MM.1S (cell line): ENCODE data around the gene GPER1.

Experiments
- DNase-seq: peaks from one replicate; pipeline ENCODE4 v3.0.0-alpha.2; 2015
- H2AFZ ChIP-seq: fragments of 300-600 bp; sonication (generic); 2 replicates; pipeline ENCODE4 v1.6.0; 2016; ENCODE audit warnings: antibody characterized with exemption, low read length
- H3F3A ChIP-seq: fragments of 300-600 bp; sonication (generic); 2 replicates; pipeline ENCODE4 v1.6.1; 2016; ENCODE audit warnings: mild to moderate bottlenecking, antibody characterized with exemption, low read length, moderate library complexity, mixed read lengths; ENCODE audit not compliant: insufficient read depth
- H3K27ac ChIP-seq: fragments of 300-600 bp; sonication (generic); 2 replicates; pipeline ENCODE4 v1.5.1; 2016; ENCODE audit warnings: mild to moderate bottlenecking, low read length
- H3K27me3 ChIP-seq: fragments of 300-600 bp; sonication (generic); replicated peaks from 2 replicates; pipeline ENCODE4 v1.6.0; 2016; ENCODE audit warnings: low read length; ENCODE audit not compliant: insufficient read depth
- H3K36me3 ChIP-seq: fragments of 300-600 bp; sonication (generic); replicated peaks from 2 replicates; pipeline ENCODE4 v1.6.1; 2016; ENCODE audit warnings: mild to moderate bottlenecking, low read length, mixed read lengths; ENCODE audit not compliant: insufficient read depth
- H3K4me1 ChIP-seq: fragments of 300-600 bp; sonication (generic); 2 replicates; pipeline ENCODE4 v1.6.1; 2016; ENCODE audit warnings: low read length, mixed read lengths
- H3K4me2 ChIP-seq: fragments of 300-600 bp; sonication (generic); 2 replicates; pipeline ENCODE4 v1.6.0; 2016; ENCODE audit warnings: low read depth, low read length
- H3K4me3 ChIP-seq: fragments of 300-600 bp; sonication (generic); 2 replicates; pipeline ENCODE4 v1.5.1; 2016; ENCODE audit warnings: low read length, mixed read lengths
- H3K79me2 ChIP-seq: fragments of 300-600 bp; sonication (generic); 2 replicates; pipeline ENCODE4 v1.6.1; 2016; ENCODE audit warnings: mixed run types, low read length, mixed read lengths
- H3K9ac ChIP-seq: fragments of 300-600 bp; sonication (generic); 2 replicates; pipeline ENCODE4 v1.6.1; 2016; ENCODE audit warnings: low read length, mixed read lengths
- H3K9me2 ChIP-seq: fragments of 300-600 bp; sonication (generic); replicated peaks from 2 replicates; pipeline ENCODE4 v1.6.1; 2016; ENCODE audit warnings: mild to moderate bottlenecking, low read length, mixed read lengths; ENCODE audit not compliant: insufficient read depth
- H3K9me3 ChIP-seq: fragments of 300-600 bp; sonication (generic); replicated peaks from 2 replicates; pipeline ENCODE4 v1.6.1; 2016; ENCODE audit warnings: mild to moderate bottlenecking, low read length, mixed read lengths; ENCODE audit not compliant: insufficient read depth
- H4K20me1 ChIP-seq: fragments of 300-600 bp; sonication (generic); 2 replicates; pipeline ENCODE4 v1.6.1; 2016; ENCODE audit warnings: mild to moderate bottlenecking, low read length, moderate library complexity, mixed read lengths; ENCODE audit not compliant: insufficient read depth
- EZH2 ChIP-seq: fragments of 300-600 bp; sonication (generic); optimal IDR thresholded peaks from 2 replicates; pipeline ENCODE3; 2017; ENCODE audit warnings: low read depth, mild to moderate bottlenecking, antibody characterized with exemption, low read length, mixed read lengths
- EZH2phosphoT487 ChIP-seq: fragments of 300-600 bp; sonication (generic); IDR thresholded peaks from 2 replicates; pipeline ENCODE4 v1.6.1; 2018; ENCODE audit warnings: antibody characterized with exemption, low read length
- TF ChIP-seq, protein P1 (sequence below): fragments of 300-600 bp; sonication (generic); IDR thresholded peaks from 2 replicates; pipeline ENCODE4 v1.5.1; 2016; ENCODE audit warnings: antibody characterized with exemption, low read length, mixed read lengths

The GPER1 gene

DNA sequence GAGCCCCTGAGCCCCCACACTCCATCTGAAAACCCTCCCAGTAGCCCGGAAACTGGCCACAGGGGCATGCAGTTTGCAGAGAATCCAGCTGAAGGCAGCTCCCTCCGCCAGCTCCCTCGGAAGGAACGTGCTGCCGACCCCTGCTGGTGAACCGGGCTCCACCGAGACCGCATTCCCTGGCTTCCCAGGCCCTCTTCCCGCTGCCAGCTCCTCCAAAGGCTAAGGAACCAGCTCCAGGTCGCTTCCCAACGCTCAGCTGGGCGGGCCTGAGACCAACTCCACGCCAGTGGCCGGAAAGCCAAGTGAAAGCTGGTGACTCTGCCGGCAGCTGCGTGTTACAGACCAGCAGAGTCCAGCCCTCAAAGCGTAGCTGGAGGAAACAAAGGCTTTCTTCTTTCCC is 35.8 kb downstream of the GPER1 start:
- no peaks in the 10 kb centered on the region for H3K27me3 ChIP-seq
- no peaks in the 10 kb centered on the region for H3K9me3 ChIP-seq
- TF ChIP-seq EZH2 (no peak), EZH2phosphoT487 (no peak)
- TF ChIP-seq, protein P1, sequence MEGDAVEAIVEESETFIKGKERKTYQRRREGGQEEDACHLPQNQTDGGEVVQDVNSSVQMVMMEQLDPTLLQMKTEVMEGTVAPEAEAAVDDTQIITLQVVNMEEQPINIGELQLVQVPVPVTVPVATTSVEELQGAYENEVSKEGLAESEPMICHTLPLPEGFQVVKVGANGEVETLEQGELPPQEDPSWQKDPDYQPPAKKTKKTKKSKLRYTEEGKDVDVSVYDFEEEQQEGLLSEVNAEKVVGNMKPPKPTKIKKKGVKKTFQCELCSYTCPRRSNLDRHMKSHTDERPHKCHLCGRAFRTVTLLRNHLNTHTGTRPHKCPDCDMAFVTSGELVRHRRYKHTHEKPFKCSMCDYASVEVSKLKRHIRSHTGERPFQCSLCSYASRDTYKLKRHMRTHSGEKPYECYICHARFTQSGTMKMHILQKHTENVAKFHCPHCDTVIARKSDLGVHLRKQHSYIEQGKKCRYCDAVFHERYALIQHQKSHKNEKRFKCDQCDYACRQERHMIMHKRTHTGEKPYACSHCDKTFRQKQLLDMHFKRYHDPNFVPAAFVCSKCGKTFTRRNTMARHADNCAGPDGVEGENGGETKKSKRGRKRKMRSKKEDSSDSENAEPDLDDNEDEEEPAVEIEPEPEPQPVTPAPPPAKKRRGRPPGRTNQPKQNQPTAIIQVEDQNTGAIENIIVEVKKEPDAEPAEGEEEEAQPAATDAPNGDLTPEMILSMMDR: no peak
- H3K27ac ChIP-seq: no peak overlapping the region
- no peaks in the 10 kb centered on the region for H3K36me3 ChIP-seq
- H3K79me2 ChIP-seq: no peaks in the 10 kb centered on the region
- H3K4me2 ChIP-seq: no peak overlapping the region
- H3K9ac ChIP-seq: no peak overlapping the region
- H3F3A ChIP-seq: no peaks in the 10 kb centered on the region
- no peaks in the 10 kb centered on the region for H3K9me2 ChIP-seq
- no peak overlapping the region for H3K4me3 ChIP-seq
- no peaks in the 10 kb centered on the region for H4K20me1 ChIP-seq
- H3K4me1 ChIP-seq: no peaks in the 10 kb centered on the region
- DNase-seq: no peak
- no peak overlapping the region for H2AFZ ChIP-seq

DNA sequence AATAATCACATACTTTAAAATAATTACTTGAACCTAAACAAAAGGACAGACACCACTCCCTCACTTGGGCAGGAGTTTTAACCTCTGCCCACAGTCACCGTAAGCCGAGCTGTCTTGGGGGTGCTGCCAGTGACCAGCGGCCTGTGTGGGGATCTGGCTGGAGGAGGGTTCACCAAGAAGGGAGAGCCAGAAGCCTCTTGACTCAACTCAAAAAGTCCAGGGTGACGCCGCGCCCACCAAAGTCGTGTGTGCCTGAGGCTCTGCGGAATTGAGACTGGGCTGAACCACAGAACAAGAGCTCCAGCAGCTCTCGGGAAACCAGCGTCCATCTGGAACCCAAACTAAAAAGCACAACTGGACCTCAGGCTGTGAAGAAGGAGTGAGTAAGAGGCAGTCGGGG is 36.3 kb downstream of the GPER1 start:
- Histone ChIP-seq H3K9me3 (no peaks in the 10 kb centered on the region), H2AFZ (no peak overlapping the region), H3K4me1 (no peaks in the 10 kb centered on the region), H3K4me3 (no peak overlapping the region), H3K27ac (no peak overlapping the region), H4K20me1 (no peaks in the 10 kb centered on the region), H3F3A (no peaks in the 10 kb centered on the region), H3K9me2 (no peaks in the 10 kb centered on the region), H3K4me2 (no peak overlapping the region), H3K27me3 (no peaks in the 10 kb centered on the region), H3K79me2 (no peaks in the 10 kb centered on the region), H3K9ac (no peak overlapping the region), H3K36me3 (no peaks in the 10 kb centered on the region)
- TF ChIP-seq EZH2phosphoT487: no peak
- no peak for TF ChIP-seq EZH2
- TF ChIP-seq, protein P1: no peak
- DNase-seq: no peak

DNA sequence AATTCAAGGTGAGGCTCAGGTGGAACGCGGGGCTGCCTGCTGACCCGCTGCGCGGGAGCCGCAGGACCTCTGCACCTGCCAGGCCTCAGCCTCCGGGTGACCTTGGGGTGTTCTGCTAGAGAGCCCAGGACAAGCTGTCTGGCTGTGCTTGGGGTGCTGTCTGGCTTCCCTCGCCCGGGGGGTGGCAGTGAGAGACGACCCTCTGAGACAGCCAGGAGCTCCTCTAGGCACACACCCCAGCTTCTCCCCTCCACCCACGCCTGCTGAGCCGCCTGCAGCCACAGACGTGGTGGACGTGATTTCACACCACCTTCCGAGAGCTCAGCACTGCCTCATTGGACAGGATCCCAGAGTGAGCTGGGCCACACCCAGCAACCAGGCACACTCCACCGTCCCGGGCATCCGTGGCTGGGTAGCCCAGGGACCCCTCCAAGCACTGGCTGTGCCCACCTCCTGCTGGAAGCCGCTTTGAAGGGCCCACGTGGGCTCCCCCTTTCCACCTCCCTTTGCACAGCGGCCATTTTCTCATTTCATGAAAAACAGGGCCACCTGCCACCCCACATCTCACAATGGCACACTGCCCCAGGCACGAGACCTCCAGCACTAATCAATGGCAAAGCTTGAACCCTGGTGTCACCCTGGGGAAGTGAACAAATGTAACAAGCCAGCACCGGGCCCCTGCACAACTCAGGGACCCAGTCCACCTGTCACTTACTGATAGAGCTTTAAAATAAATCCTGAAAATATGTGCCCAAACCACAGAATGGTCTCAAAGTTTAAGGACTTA is 37.1 kb downstream of the GPER1 start:
- Histone ChIP-seq H3K9me3 (no peaks in the 10 kb centered on the region), H3F3A (no peaks in the 10 kb centered on the region), H3K36me3 (no peaks in the 10 kb centered on the region), H3K79me2 (no peaks in the 10 kb centered on the region), H3K4me1 (no peaks in the 10 kb centered on the region), H3K27me3 (no peaks in the 10 kb centered on the region), H3K4me2 (no peak overlapping the region), H3K4me3 (no peak overlapping the region), H3K27ac (no peak overlapping the region), H4K20me1 (no peaks in the 10 kb centered on the region), H3K9ac (no peak overlapping the region), H3K9me2 (no peaks in the 10 kb centered on the region), H2AFZ (no peak overlapping the region)
- DNase-seq: no peak
- TF ChIP-seq, protein P1: no peak
- TF ChIP-seq EZH2phosphoT487 (no peak), EZH2 (no peak)
